SJSA1 (cell line): Measurements from ENCODE around the gene SLC2A1. TPM values are rescaled to one million over a fixed set of nuclear protein-coding genes. Genes with fewer than 3 reads are reported as not detected.

Experiments
- DNase-seq, 2 experiments: peaks; one replicate each; pipeline ENCODE4 v3.0.0-alpha.2; 2015 to 2020; ENCODE audit warnings: low spot score in 2 of 2, low read depth in 1 of 2
- H3K27ac ChIP-seq: fragments of 250-450 bp; sonication (Bioruptor Pico); 2 replicates; pipeline ENCODE4 v1.5.1; 2020; ENCODE audit warnings: mild to moderate bottlenecking, moderate library complexity
- H3K27me3 ChIP-seq: fragments of 250-450 bp; sonication (Bioruptor Pico); replicated peaks from 2 replicates; pipeline ENCODE4 v1.5.1; 2020; ENCODE audit warnings: mild to moderate bottlenecking, moderate library complexity
- H3K36me3 ChIP-seq: fragments of 250-450 bp; sonication (Bioruptor Pico); 2 replicates; pipeline ENCODE4 v1.5.1; 2020; ENCODE audit warnings: mild to moderate bottlenecking
- H3K4me1 ChIP-seq: fragments of 250-450 bp; sonication (Bioruptor Pico); replicated peaks from 2 replicates; pipeline ENCODE4 v1.6.1; 2021; ENCODE audit warnings: mild to moderate bottlenecking
- H3K4me3 ChIP-seq: fragments of 250-450 bp; sonication (Bioruptor Pico); 2 replicates; pipeline ENCODE4 v1.5.1; 2020; ENCODE audit warnings: mild to moderate bottlenecking
- H3K9me3 ChIP-seq: fragments of 250-450 bp; sonication (Bioruptor Pico); replicated peaks from 2 replicates; pipeline ENCODE4 v1.5.1; 2020; ENCODE audit warnings: mild to moderate bottlenecking
- total RNA-seq: library from RNA; depleted of rRNA; stranded (reverse); fragments of >200 nt; shearing (Covaris generic); gene quantifications from 2 replicates; pipeline ENCODE4 v1.2.3, GENCODE V29; 2014

The SLC2A1 gene
- total RNA-seq, 1 experiment from 2014 or later: 173 TPM

DNA sequence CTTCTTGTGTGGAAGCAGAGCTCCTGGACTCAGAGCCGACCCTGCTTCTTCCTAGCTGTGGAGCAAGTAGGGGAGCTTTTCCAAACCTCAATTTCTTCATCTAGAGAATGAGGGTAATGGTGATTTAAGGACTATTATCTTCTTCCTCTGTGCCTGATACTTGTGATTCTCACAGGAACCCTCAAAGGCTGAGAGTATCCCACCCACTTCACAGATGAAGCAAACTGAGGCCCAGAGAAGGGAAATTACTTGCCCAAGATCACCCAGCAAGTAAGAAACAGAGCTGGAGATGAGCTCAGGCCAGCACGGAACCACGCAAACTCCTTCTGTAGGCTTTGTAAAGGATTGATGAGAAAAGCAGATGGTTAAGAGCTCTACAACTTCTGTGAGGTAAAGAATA is 15.1 kb upstream of the SLC2A1 start:
- no peak for DNase-seq
- Histone ChIP-seq H3K27ac (peak overlapping the region; percentile 38), H3K4me1 (peaks cover 38% of the 10 kb centered on the region), H3K4me3 (no peak overlapping the region), H3K9me3 (no peaks in the 10 kb centered on the region), H3K27me3 (no peaks in the 10 kb centered on the region), H3K36me3 (no peaks in the 10 kb centered on the region)

DNA sequence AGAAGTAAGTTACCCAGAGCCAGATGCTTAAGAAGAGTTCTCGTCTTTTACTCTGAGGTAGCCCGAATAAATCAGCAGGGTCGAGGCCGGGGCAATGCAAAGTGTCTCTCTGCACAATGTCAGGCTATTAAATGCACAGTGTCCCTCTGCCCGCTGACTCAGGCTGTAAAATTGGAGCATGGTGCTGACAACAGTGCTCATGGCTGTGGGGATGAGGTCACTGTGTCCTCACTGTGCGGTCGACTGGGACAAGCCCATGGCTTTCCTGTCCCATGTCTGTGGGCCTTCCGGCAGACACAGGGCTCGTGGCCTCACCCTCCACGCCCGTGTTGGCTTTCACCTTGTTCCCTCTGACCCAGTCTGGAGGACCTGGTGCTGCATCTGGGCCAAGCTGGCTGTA is 14.6 kb upstream of the SLC2A1 start:
- H3K27ac ChIP-seq: peak overlapping the region; percentile 38

DNA sequence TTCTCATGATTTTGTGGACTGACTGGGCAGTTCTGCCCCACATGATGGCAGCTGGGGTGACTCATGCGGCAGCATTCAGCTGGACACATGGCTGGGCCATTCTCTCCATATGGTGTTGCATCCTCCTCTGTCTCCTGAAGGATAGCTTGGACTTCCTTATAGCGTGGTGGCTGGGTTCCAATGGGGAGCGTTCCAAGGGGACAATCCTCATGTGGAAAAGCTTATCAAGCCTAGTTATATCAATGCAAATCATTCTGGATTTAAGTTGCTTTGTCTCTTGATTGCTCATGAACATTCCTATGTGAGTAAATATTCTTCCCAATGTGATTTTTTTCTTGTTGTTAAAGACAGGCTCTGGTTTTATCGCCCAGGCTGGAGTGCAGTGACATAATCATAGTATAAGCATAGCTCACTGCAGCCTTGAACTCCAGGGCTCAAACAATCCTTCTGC is 13.2 kb upstream of the SLC2A1 start:
- no peak overlapping the region; the same call in 1 of the 2 replicates for H3K27ac ChIP-seq
- no peak overlapping the region for H3K4me3 ChIP-seq
- H3K36me3 ChIP-seq: no peaks in the 10 kb centered on the region
- no peaks in the 10 kb centered on the region for H3K9me3 ChIP-seq
- DNase-seq: peak; percentile 65 to 73
- peaks cover 41% of the 10 kb centered on the region for H3K4me1 ChIP-seq
- H3K27me3 ChIP-seq: no peaks in the 10 kb centered on the region

More for the DNA sequence above, 14.6 kb upstream of the SLC2A1 start:
- H3K27me3 ChIP-seq: no peaks in the 10 kb centered on the region
- no peaks in the 10 kb centered on the region for H3K36me3 ChIP-seq
- peaks cover 33% of the 10 kb centered on the region for H3K4me1 ChIP-seq
- DNase-seq: peak; percentile 47 to 66
- no peaks in the 10 kb centered on the region for H3K9me3 ChIP-seq
- H3K4me3 ChIP-seq: no peak overlapping the region

DNA sequence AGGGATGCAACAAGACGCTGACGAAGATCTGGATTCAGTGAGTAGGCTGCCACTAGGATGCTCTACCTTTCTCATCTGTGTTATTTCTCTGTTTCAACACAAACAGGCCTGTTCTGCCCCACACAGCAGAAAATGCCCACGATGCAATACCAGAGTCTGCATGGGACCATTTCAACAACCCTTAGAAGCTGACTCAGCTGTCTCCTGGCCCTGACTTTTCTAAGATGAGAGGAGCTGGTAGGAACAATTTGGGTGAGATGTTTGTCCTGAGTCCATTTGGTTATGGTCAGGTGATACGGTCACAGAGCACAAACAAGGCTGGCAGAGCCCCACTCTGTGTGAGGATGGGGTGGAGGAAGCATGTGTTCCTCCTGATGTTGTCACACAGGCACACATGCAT is 11.5 kb upstream of the SLC2A1 start:
- no peaks in the 10 kb centered on the region for H3K27me3 ChIP-seq
- no peaks in the 10 kb centered on the region for H3K36me3 ChIP-seq
- H3K9me3 ChIP-seq: no peaks in the 10 kb centered on the region
- no peak for DNase-seq
- peaks cover 43% of the 10 kb centered on the region for H3K4me1 ChIP-seq
- no peak overlapping the region for H3K27ac ChIP-seq
- H3K4me3 ChIP-seq: no peak overlapping the region

DNA sequence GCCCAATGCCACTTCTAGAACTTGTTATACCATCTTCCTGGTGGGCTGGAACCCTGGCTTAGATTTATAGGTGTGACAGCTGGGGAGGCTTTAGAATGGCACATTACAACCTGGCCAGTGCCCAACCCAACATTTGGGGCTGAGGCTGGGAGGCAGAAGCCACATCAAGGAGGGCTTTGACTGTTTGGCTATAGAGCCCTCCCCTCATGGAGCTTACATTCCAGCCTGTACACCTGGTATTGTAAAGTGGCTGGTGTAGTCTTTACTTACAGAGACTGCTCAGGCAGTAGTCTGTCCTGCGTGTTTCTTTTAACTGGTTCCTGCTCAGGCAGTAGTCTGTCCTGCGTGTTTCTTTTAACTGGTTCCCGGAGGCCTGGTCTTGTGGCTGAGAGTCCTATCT is 10.0 kb upstream of the SLC2A1 start:
- no peak overlapping the region for H3K4me3 ChIP-seq
- no peaks in the 10 kb centered on the region for H3K27me3 ChIP-seq
- H3K4me1 ChIP-seq: peaks cover 43% of the 10 kb centered on the region
- no peaks in the 10 kb centered on the region for H3K36me3 ChIP-seq
- no peak overlapping the region for H3K27ac ChIP-seq
- no peaks in the 10 kb centered on the region for H3K9me3 ChIP-seq
- no peak for DNase-seq

DNA sequence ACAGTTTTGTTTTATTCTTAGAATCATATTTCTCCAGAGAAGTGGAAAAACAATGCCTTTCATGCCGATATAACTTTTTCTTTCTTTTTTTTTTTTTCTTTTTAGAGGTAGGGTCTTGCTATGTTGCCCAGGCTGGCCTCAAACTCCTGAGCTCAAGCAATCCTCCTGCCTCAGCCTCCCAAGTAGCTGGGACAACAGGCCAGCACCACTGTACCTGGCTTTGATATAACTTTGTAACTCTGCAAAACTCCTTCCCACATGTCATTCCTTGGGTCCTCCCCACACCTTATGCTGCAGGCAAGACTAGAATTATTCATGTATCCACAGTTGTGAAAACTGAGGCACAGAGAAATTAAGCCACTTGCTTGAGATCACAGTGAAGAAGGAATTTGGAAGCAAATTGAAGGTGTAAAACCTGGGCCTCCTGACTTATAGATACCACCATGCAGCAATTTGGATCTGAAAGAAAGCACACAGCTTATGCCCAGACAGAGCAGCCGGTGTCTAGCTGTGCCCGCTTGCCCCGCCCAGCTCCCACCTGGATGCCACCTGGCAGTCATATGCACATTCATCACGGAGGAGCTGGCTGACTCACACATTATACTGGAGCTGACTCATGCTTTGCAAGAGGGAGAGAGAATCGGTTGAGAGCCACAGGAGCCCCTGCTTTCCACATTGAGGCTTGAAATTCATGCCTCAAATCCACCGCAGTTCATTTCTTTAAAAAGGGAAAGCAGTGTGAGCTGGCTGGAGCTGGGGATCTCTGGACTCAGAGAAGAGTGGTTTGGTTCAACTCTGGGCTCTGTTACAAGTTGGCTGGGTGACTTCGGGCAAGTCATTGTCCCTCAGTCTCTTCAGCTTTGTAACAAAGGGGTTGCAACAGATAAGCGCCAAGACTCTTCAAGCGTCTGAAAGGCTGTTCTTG is 8.3 kb upstream of the SLC2A1 start:
- Histone ChIP-seq H3K9me3 (no peaks in the 10 kb centered on the region), H3K27ac (peak overlapping the region; percentile 65), H3K4me3 (no peak overlapping the region), H3K36me3 (no peaks in the 10 kb centered on the region), H3K27me3 (no peaks in the 10 kb centered on the region), H3K4me1 (peaks cover 44% of the 10 kb centered on the region)
- peak; percentile 81 to 85 for DNase-seq

DNA sequence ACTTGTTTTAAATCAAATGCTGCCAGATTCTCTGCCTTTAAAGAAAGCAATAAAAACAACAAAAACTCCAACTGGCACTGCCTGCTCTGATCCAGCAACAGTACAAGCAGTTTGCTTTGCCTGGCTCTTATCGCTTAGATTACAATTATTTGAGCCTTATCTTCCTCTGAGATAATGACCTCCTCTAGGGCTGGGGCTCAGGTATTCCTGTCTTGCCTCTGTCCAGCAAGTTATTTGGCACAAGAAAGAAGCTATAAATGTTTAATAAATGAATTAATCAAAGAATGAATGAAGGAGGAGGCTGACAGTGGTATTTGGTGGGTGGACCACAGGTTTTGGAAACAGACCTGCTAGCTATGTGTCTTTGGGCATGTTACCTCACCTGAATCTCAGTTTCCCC is 6.7 kb upstream of the SLC2A1 start:
- H3K27me3 ChIP-seq: no peaks in the 10 kb centered on the region
- no peaks in the 10 kb centered on the region for H3K36me3 ChIP-seq
- no peak for DNase-seq
- no peak overlapping the region for H3K27ac ChIP-seq
- peaks cover 50% of the 10 kb centered on the region for H3K4me1 ChIP-seq
- H3K9me3 ChIP-seq: no peaks in the 10 kb centered on the region
- no peak overlapping the region for H3K4me3 ChIP-seq

DNA sequence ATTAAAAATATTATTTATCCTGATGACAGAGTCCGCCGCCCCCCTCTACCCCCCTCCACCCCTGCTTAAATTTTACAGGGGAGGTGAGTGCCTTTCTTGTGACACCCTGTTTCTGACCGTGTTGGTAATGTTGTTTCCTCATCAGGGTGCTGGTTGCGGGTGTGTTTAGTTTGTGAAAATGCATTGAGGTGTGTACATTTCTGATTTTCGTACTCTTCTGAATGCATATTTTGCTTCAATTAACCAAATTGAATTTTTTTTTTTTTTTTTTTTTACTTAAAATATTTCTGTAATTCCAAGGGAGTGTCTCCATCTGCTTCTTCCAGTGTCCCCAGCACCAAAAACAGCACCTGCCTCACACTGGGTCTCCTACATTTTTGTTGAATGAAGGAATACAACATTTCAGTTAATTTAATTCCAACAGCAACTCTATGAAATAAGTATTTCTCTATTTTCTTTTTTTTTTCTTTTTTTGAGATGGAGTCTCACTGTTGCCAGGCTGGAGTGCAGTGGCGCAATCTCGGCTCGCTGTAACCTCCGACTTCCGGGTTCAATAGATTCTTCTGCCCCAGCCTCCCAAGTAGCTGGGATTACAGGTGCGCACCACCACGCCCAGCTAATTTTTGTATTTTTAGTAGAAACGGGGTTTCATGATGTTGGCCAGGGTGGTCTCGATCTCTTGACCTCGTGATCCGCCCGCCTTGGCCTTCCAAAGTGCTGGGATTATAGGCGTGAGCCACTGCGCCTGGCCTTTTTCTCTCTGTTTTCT is 5.6 kb upstream of the SLC2A1 start:
- no peak for DNase-seq
- no peaks in the 10 kb centered on the region for H3K36me3 ChIP-seq
- H3K27ac ChIP-seq: peak overlapping the region; percentile 62; the same call in 1 of the 2 replicates
- peaks cover 61% of the 10 kb centered on the region for H3K4me1 ChIP-seq
- H3K9me3 ChIP-seq: no peaks in the 10 kb centered on the region
- no peaks in the 10 kb centered on the region for H3K27me3 ChIP-seq
- no peak overlapping the region for H3K4me3 ChIP-seq

DNA sequence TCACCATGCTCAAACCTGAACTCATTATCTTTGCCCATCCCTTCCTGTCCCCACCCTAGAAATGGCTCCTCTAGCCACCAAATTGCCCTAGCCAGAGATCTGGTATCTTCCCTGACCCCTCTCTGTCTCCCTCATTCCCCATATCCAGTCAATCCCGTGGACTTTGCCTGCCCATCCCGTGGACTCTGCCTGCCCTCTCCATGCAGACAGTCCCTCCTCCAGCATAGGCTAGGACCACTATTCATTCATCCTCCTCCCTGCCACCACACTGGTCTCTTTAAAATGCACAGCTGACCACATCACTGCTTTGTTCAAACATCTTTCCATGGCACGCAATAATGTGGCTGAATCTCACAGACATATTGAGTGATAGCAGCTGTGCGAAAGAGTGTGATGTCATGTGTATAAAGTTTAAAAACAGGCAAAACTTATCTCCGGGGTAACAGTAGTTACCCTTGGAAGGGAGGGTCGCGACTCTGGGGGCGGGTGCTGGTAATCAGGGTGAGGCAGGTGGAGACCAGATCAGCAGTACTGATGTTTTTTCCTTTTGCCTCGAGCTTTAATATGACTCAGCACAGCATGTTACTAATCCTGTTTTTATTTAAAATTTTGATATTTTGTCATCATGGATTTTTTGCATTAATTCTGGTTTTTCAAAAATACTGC is 4.8 kb upstream of the SLC2A1 start:
- no peaks in the 10 kb centered on the region for H3K9me3 ChIP-seq
- DNase-seq: peak; percentile 70 to 79
- peak overlapping the region; percentile 62 for H3K27ac ChIP-seq
- H3K27me3 ChIP-seq: no peaks in the 10 kb centered on the region
- peaks cover 64% of the 10 kb centered on the region for H3K4me1 ChIP-seq
- peaks cover under 1% of the 10 kb centered on the region for H3K36me3 ChIP-seq
- no peak overlapping the region for H3K4me3 ChIP-seq

DNA sequence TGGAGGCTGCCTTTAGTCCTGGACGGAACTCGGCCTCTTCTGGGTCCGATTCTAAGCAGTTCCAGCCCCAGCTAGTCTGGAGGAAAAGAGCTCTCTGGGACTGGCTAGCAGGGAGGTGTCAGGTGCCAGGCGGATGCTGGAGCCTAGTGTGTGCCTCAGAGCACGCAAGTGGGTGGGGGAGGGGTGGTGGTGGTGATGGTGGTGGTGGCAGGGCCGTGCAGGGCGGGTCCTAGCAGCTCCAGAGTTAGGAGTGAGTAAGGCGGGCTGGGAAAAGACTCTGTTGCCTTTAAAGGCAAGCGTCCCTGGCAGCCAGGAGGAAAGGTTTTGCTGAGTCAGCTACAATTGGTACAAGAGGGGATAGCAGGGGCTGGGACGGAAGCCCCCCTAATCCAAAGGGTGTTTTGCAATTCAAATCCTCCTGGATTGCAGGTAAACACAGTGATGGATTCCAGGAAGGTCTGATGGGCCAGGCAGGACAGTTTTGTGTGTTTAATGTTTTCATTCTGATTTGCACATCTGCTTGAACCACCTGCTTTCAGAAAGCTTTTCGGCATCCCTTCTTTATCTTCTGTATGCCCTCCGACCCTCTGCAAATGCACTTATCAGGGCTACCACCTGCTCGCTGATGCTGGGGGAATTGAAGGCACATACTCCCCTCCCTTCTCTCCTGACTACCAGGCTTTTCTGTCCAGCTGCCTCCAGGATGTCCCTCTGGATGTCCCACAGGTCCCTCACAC is 4.1 kb upstream of the SLC2A1 start:
- DNase-seq: peak in 1 of 2 experiments; percentile 62
- Histone ChIP-seq H3K36me3 (peaks cover 8% of the 10 kb centered on the region), H3K27ac (no peak overlapping the region; the same call in 1 of the 2 replicates), H3K4me3 (no peak overlapping the region), H3K27me3 (no peaks in the 10 kb centered on the region), H3K4me1 (peaks cover 59% of the 10 kb centered on the region), H3K9me3 (no peaks in the 10 kb centered on the region)

DNA sequence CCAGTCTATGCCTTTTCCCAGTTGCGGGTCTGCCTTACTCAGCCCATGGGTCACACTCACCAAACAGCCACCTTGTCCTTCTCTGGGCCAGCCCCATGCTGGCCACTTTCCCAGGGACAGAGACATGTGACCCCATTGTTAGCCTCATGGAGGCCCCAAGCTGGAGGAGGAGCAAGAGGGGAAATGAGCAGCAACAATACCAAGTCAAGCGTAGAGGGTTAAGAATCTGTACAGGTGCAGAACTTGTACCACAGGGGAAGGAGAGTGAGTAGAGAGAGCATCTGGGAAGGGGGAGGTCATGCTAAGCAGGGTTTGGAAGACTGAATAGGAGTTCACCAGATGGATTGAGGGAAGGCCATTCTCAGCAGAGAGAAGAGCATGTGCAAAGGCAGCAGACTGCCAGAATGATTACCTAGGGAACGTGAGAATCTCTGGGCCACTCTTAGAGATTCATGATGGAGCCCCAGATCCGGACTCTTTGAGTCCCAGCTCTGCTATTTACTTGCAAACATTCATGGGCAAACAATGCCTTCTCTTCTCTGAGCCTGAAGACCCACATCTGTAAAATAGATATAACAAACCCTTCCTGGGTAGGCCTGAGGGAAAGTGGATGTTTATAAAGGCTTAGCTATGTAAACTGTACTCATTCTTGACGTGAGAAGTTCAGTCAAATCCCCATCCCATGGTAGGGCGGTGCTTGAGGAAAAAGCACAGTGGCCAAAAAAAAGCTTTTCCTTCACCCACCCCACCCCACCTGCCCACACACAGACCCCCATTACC is 2.8 kb upstream of the SLC2A1 start:
- H3K4me3 ChIP-seq: no peak overlapping the region
- no peaks in the 10 kb centered on the region for H3K9me3 ChIP-seq
- H3K36me3 ChIP-seq: peaks cover 16% of the 10 kb centered on the region
- DNase-seq: peak in 1 of 2 experiments; percentile 67
- no peaks in the 10 kb centered on the region for H3K27me3 ChIP-seq
- H3K4me1 ChIP-seq: peaks cover 56% of the 10 kb centered on the region
- H3K27ac ChIP-seq: no peak overlapping the region; the same call in 1 of the 2 replicates

DNA sequence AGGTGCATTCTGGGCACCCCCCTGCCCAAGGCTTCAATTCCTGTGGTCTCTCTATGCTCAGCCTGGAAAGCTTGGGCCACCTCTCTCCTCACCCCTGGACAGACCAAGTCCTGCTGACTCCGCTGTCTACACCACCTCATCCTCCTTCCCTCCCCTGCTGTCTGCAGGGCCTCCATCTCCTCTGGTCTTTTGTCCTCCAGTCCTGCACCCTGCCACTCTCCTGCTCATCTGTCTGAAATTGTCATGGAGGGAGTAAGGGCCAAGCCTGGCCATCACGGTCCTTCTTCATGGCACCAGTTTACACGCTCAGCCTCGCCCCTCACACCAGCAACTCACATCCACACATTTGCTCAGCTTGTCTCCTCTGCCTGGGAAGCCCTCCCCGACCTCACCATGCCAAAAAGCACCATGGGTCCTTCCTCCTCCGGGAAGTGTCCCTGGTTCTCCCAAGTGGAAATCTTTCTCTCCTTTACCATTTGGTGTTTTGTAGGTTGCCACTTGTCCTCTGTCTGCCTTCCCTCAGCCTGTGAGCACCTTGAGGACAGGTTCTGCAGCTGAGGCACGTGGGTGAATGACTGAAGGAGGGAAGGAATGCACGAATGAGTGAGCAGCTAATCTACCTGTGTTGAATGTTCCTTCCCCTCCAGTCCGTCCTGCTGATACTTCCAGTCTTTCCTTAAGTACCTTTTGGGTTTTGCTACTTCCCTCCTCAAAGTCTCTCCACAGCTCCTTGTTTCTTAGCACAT is 2.1 kb upstream of the SLC2A1 start:
- Histone ChIP-seq H3K9me3 (no peaks in the 10 kb centered on the region), H3K27me3 (no peaks in the 10 kb centered on the region), H3K36me3 (peaks cover 20% of the 10 kb centered on the region), H3K27ac (no peak overlapping the region), H3K4me1 (peaks cover 60% of the 10 kb centered on the region), H3K4me3 (no peak overlapping the region)
- no peak for DNase-seq
